Measurements from ENCODE around the gene ITGB1BP1. TPM values are rescaled to one million over a fixed set of nuclear protein-coding genes. Genes with fewer than 3 reads are reported as not detected.
A peak's percentile ranks its signal among the peaks of the same experiment; 100 is the strongest.
"Not testable (repeated sequence)": the region's sequence is repeated elsewhere in the genome, so short reads cannot be mapped to it uniquely, and the experiment has no call there.

The ITGB1BP1 gene
- total and polyA plus RNA-seq, 7 donors, result 24.3 to 99.7 (median 56.8) TPM

DNA sequence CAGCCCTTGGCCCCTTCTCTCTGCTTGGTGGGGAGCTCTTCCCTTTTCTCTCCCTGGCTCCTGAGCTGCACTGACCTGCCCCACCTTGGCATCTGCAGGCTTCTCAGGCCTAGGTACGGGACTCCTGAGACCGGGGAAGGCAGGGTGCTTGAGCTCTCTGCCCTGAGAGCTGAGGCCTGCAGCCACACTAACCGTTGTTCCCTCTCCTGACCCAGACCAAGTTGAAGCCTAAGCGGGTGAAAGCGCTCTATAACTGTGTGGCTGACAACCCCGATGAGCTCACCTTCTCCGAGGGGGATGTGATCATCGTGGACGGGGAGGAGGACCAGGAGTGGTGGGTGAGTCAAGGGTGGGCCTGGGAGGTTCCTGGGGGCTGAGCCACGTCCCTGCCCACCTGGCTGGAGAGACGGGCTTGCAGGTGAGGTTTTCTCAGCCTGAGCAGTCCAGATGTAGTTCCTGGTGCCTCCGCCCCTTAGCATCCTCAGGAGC lies 22.2 kb downstream of the ITGB1BP1 start:
- peak; percentile 56 for DNase-seq
- intact Hi-C loops (cut with DNase I), result no loop called here
- H3K36me3 ChIP-seq, result peaks cover 0 to 42% (median 6%) of the 10 kb centered on the region in 4 donors

DNA sequence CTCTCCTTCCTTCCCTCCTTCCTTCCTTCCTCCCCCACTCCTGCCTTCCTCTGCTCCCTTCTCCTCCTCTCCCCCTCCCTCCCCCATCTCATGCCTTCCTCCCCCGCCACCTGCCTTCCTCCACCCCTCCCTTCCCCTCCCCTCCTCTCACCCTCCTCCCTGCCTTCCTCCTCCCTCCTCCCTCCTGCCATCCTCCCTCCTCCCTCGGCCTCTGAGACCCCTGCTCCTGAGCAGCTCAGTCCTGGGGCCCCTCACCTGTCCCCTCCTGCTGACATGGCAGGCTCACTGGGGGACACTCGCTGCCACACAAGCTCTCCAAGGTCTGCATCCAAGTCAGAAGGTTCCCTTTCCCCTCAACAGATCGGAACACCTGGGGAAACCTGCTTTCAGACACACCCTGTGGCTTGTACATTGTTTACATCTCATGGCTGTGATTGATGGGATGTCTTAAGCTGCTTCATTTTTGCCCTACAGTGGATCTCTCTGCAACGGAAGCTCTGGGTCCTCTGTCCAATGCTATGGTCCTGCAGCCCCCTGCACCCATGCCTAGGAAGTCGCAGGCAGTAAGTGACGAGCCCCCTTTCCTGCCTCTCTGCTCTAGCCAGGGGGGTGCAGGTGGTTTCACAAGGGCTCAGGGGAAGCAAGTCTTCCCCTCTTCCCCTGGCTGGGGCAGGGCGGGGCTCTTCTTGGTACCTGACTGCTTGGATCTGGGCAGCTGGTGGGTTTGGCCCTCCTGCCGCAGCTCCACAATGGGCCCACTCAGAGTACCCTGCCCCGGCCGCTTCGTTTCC lies 22.9 kb downstream of the ITGB1BP1 start:
- no peaks in the 10 kb centered on the region for H3K9me3 ChIP-seq
- DNase-seq, result peak; percentile 64
- intact Hi-C loops (cut with DNase I), result no loop called here
- no peaks in the 10 kb centered on the region for H3K27me3 ChIP-seq
- H3K27ac ChIP-seq, result peak overlapping the region in 2 of 4 donors; percentile 12 to 67
- peaks cover 0 to 44% (median 6%) of the 10 kb centered on the region in 4 donors for H3K36me3 ChIP-seq
- peaks cover 0 to 39% (median 26%) of the 10 kb centered on the region in 4 donors for H3K4me1 ChIP-seq
- no peak overlapping the region for H3K4me3 ChIP-seq
- TF ChIP-seq POLR2AphosphoS5 (IDR thresholded peaks at IDR 0.05) (no peak), POLR2A (IDR thresholded peaks at IDR 0.05) (no peak), EP300 (IDR thresholded peaks at IDR 0.05) (no peak)
- TF ChIP-seq, protein P1, sequence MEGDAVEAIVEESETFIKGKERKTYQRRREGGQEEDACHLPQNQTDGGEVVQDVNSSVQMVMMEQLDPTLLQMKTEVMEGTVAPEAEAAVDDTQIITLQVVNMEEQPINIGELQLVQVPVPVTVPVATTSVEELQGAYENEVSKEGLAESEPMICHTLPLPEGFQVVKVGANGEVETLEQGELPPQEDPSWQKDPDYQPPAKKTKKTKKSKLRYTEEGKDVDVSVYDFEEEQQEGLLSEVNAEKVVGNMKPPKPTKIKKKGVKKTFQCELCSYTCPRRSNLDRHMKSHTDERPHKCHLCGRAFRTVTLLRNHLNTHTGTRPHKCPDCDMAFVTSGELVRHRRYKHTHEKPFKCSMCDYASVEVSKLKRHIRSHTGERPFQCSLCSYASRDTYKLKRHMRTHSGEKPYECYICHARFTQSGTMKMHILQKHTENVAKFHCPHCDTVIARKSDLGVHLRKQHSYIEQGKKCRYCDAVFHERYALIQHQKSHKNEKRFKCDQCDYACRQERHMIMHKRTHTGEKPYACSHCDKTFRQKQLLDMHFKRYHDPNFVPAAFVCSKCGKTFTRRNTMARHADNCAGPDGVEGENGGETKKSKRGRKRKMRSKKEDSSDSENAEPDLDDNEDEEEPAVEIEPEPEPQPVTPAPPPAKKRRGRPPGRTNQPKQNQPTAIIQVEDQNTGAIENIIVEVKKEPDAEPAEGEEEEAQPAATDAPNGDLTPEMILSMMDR (IDR thresholded peaks at IDR 0.05), result no peak
- 67 to 79% methylated on average over 12 of the region's 12 CpGs for WGBS, 2 donors

More for the DNA sequence above, 22.2 kb downstream of the ITGB1BP1 start:
- H3K4me3 ChIP-seq, result no peak overlapping the region
- WGBS, 2 donors, result 94 to 95% methylated on average over 12 of the region's 12 CpGs
- H3K27ac ChIP-seq, result peak overlapping the region in 1 of 4 donors; percentile 12
- TF ChIP-seq EP300 (IDR thresholded peaks at IDR 0.05), result no peak
- no peak for TF ChIP-seq POLR2A (IDR thresholded peaks at IDR 0.05)
- no peaks in the 10 kb centered on the region for H3K27me3 ChIP-seq
- H3K4me1 ChIP-seq, result peaks cover 0 to 40% (median 26%) of the 10 kb centered on the region in 4 donors
- no peaks in the 10 kb centered on the region for H3K9me3 ChIP-seq

DNA sequence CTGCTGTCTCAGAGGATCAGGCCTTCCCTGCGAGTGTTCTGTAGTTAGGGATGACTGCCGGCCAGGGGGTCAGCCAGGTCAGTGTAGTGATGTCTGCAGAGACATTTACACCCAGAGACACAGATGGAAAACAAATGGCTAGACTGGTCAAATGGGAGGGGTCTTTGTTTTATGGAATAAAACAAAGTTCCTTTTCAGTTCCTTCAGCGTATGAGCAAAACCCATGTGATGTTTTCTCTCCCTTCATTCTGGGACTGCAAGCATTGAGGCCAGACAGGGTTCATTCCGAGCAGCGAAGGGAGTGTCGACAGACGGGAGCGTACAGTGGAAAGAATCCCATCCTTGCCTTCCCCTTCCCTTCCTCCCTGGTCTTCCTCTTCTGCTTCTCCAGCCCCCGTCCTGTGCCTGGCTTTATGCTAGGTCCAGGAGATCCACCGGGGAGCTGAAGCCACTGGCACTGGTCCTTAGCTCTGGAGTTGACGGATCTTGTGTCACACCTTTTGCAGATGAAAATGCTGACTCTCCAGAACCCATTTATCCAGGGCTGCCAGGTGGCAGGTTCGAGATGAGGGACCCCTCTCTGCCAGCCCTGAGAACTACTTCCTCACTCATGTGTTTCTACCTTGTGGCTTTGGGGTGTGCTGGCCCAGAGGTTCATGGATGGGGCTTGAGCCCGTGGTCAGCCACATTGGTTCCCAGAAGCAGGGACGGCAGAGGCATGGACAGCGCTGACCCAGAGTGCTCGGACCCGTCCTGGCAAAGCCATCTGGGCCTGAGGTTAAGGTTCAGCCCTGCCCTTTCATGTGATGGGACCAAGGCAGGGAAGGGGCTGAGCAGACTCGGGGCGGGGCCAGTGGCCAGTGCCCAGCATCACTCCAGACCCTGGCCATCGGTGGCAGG lies 24.2 kb downstream of the ITGB1BP1 start:
- H3K27ac ChIP-seq, result peak overlapping the region; percentile 67 to 73 (median 68)
- H3K36me3 ChIP-seq, result peaks cover 0 to 56% (median 9%) of the 10 kb centered on the region in 4 donors
- intact Hi-C loops (cut with DNase I), result no loop called here

GRCh38 chr2:9398251-9398650 lies 25.1 kb downstream of the ITGB1BP1 start:
- WGBS, 2 donors, result 96% methylated on average over 11 of the region's 11 CpGs
- peak; percentile 63 for DNase-seq
- H3K4me3 ChIP-seq; intact Hi-C loops (cut with DNase I); H3K9me3 ChIP-seq; H3K27me3 ChIP-seq: not testable (repeated sequence)
- peaks cover 0 to 17% (median 7%) of the 10 kb centered on the region in 4 donors for H3K4me1 ChIP-seq
- H3K36me3 ChIP-seq, result peaks cover 0 to 61% (median 9%) of the 10 kb centered on the region in 4 donors
- peak overlapping the region; percentile 50 to 73 (median 68) for H3K27ac ChIP-seq

More for the DNA sequence above, 24.2 kb downstream of the ITGB1BP1 start:
- H3K27me3 ChIP-seq, result no peaks in the 10 kb centered on the region
- H3K9me3 ChIP-seq, result no peaks in the 10 kb centered on the region
- peaks cover 0 to 26% (median 16%) of the 10 kb centered on the region in 4 donors for H3K4me1 ChIP-seq
- 81 to 88% methylated on average over 20 of the region's 20 CpGs for WGBS, 2 donors
- no peak overlapping the region for H3K4me3 ChIP-seq
- DNase-seq, result peak; percentile 92
- TF ChIP-seq EP300 (IDR thresholded peaks at IDR 0.05) (no peak), POLR2A (IDR thresholded peaks at IDR 0.05) (no peak), POLR2AphosphoS5 (IDR thresholded peaks at IDR 0.05) (peak in 3 of 4 donors; percentile 33 to 75 (median 50))
- TF ChIP-seq, protein P1 (IDR thresholded peaks at IDR 0.05), result no peak

- WGBS, 2 donors, result 95 to 96% methylated on average over 14 of the region's 14 CpGs
- Histone ChIP-seq H3K4me1 (peaks cover 0 to 13% (median 5%) of the 10 kb centered on the region in 4 donors), H3K27ac (peak overlapping the region in 1 of 4 donors; percentile 4), H3K27me3 (no peaks in the 10 kb centered on the region), H3K36me3 (peaks cover 0 to 59% (median 9%) of the 10 kb centered on the region in 4 donors), H3K4me3 (no peak overlapping the region), H3K9me3 (no peaks in the 10 kb centered on the region)
- intact Hi-C loops (cut with DNase I), result no loop called here
- TF ChIP-seq POLR2AphosphoS5 (IDR thresholded peaks at IDR 0.05) (no peak), POLR2A (IDR thresholded peaks at IDR 0.05) (no peak), EP300 (IDR thresholded peaks at IDR 0.05) (no peak)
- TF ChIP-seq, protein P1 (IDR thresholded peaks at IDR 0.05), result no peak
- DNase-seq, result peak; percentile 41
These were observed 26.1 kb downstream of the ITGB1BP1 start for GRCh38 chr2:9397201-9397600.

Measured in sigmoid colon (tissue), 7 donors.